GM23248 (cell line): ENCODE measurements around the gene RPS26.

ENCODE experiments used
- EZH2 ChIP-seq: fragments of 200-600 bp; sonication (generic); IDR thresholded peaks from 2 replicates; pipeline ENCODE4 v1.6.1; 2018; ENCODE audit warnings: antibody characterized with exemption, mild to moderate bottlenecking; ENCODE audit not compliant: insufficient read depth, poor library complexity, severe bottlenecking
- EZH2phosphoT487 ChIP-seq: fragments of 200-600 bp; sonication (generic); IDR thresholded peaks from 2 replicates; pipeline ENCODE4 v1.6.1; 2018; ENCODE audit warnings: antibody characterized with exemption, moderate library complexity, mild to moderate bottlenecking, low read depth; ENCODE audit not compliant: insufficient read depth

GRCh38 chr12:56007564-56008559, 33.9 kb upstream of the RPS26 start:
- TF ChIP-seq EZH2 (no peak), EZH2phosphoT487 (no peak)
